GM19328 (cell line): ENCODE results near the gene MTFR1L.

Experiments
- ATAC-seq: cut with Tn5 transposase; IDR thresholded peaks from one replicate; pipeline ENCODE4 v1.9.1; 2021; ENCODE audit warnings: mild to moderate bottlenecking, moderate library complexity; ENCODE audit not compliant: unreplicated experiment

Gene MTFR1L

GRCh38 chr1:25819491-25820246, at the start of gene MTFR1L:
Gene MTFR1L, plus strand, starts transcription at chr1:25819954. Its CDS starts 3,151 bp downstream, at chr1:25823105.
- peak; percentile 82 for ATAC-seq

- no peak for ATAC-seq
Observed at GRCh38 chr1:25770541-25771220, 49.1 kb upstream of the MTFR1L start.

GRCh38 chr1:25771221-25772114, 48.3 kb upstream of the MTFR1L start:
- ATAC-seq, result no peak

DNA sequence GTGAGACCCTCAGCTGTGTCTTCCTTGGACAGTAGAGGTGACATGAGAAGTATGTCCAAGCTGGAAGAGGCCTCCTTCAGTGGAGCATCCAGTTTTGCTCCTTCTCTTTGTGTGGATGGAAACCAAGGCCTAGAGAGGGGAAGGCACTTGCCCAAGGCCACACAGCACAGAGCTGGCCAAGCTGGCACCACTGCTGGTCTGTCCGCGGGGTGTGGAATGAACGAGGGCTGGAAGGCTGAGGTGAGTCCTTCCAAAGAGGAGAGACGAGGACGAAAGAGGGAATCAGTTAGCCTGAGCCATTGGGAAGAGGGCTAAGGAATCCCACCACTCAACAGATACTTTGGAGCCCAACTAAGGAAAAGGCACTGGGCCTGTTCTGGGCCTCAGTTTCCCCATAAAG, 47.6 kb upstream of the MTFR1L start:
- ATAC-seq, result no peak

DNA sequence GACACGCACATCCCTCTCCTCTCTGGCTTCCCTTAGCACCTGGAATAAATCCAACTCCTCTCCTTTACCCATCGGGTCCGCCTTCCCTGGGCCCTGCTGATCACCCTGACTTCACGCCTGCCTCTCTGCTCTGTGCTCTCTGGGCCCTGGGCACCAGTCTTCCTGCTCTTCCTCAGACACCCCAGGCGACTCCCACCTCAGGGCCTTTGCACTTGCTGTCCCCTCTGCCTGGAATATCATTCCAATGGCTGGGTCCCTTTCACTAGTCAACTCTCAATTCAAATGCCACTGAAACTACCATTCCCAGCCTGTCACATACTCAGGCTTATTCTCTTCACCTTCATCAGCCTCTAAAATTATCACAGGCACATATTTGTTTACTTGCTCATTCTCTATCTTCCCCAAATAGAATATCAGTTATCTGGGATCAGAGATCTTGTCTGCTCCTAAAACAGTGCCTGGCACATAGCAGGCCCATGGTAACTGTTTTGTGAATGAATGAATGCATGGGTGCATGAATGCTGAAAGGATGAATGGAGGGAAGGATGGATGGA, 47.0 kb upstream of the MTFR1L start:
- no peak for ATAC-seq

DNA sequence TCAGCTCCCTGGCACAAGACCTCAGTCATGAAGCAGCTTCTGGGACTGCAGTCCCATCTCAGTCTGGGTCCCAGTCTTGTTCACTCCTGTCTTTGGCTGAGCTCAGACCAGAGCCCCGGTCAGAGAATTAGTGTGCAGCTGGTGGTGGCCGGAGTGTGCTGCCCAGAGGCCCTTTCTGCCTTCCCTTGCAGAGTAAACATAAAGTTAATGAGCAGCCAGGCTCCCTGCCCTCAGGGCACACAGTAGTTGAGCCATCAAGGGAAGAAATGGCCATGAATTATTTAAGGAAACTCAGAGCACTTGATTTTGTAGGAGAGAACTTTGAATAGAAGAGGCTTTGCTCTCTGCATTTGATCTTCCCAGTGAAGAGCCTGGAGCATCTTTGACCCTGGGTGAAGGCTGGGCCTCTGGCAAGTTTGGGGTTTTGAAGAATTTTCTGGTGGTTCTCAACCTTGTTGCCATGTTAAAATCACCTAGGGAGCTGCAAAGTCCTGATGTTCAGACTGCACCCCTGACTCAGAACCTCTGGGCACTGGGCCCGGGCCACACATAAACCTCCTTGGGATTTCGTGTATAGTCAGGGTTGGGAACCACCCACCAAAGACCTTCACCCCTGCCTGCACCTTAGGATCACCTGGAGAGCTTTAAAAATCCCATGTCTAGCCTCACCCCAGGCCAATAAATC, 46.2 kb upstream of the MTFR1L start:
- no peak for ATAC-seq

- no peak for ATAC-seq
Observed at GRCh38 chr1:25774206-25774803, 45.4 kb upstream of the MTFR1L start.

GRCh38 chr1:25774921-25775771, 44.6 kb upstream of the MTFR1L start:
- no peak for ATAC-seq

- no peak for ATAC-seq
Observed at GRCh38 chr1:25779388-25779787, 40.4 kb upstream of the MTFR1L start.

- ATAC-seq, result no peak
Observed at GRCh38 chr1:25779894-25780293, 39.9 kb upstream of the MTFR1L start.

DNA sequence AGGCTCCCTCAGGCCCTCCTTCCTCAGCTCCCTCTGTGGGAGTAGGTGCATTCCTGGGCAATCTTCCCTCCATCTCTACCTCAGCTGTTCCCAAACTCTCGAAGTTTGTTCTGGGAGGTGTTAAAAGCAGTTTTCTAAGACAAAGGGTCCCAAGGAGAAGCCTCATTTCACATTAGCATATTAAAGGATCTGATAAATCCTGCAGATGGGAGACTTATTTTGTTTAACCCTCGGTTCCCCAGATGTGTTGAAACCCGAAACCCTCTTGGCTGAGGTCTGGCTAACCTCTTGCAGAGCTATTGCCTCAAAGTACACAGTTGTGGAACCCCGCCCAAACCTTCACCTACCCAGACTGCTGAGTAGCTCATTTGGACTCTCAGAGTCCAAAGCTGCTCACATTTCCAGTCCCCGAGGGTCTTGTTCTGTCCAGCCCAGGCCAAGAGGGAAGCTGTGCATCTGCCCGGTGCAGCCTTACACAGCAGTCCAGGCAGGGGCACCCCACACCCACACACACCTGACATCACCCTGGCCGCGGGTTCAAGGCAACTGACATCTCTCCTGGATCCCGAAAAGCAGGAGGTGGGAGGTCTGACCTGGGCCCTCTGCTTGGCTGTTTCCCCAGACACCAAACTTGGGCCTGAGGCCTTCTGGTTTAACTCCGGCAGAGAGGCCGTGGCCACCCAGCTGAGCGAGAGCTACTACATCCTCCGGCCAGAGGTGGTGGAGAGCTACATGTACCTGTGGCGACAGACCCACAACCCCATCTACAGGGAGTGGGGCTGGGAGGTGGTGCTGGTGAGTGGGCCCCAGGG, 39.2 kb upstream of the MTFR1L start:
- no peak for ATAC-seq

GRCh38 chr1:25781130-25781433, 38.7 kb upstream of the MTFR1L start:
- no peak for ATAC-seq

DNA sequence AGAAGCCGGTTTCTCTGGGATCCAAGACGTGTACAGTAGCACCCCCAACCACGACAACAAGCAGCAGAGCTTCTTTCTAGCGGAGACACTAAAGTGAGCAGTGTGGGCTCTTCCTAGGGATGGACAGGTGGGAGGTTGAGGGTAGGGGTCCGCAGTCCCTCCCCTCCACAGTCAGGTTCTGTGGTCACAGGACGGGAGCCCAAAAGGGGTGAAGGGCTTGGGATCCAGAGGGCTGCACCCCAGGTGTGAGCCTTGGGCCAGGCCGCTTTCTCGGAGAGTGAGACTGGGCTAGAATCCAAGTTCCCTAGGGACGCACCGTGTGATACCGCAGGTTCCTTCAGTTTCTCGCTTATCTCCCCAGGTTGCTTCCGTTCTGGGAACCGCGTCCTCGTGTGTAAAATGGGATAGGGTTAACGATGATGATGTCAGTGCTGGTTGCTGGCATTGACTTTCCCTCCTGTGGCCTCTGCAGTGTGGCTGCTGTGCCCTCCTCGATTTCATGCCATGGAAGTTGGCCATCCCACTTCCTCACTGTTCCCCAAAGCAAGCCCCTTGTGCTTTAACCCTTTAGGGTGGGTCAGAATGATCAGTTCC, 37.0 kb upstream of the MTFR1L start:
- ATAC-seq, result no peak

DNA sequence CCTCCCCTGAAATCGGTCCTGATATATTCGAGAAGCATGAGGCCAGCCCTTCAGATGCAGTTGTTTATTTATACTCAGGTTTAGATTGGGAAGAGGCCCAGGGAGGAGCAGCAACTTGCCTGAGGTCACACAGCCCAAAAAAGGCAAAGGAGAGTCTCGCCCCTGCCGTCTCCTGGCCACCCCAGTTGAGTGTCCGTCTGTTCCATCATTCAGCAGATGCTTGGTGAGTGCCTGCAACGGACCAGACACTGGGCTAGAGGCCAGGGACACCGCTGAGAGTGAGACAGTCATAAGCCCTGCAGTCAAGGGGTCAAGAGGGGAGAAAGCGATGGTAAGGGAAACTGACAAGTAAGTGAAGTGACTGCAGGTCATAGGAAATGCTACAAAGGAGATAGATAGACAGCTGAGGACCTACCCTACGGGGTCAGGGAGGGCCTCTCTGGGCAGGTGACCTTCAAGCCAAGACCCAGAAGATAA, 35.1 kb upstream of the MTFR1L start:
- ATAC-seq, result no peak

DNA sequence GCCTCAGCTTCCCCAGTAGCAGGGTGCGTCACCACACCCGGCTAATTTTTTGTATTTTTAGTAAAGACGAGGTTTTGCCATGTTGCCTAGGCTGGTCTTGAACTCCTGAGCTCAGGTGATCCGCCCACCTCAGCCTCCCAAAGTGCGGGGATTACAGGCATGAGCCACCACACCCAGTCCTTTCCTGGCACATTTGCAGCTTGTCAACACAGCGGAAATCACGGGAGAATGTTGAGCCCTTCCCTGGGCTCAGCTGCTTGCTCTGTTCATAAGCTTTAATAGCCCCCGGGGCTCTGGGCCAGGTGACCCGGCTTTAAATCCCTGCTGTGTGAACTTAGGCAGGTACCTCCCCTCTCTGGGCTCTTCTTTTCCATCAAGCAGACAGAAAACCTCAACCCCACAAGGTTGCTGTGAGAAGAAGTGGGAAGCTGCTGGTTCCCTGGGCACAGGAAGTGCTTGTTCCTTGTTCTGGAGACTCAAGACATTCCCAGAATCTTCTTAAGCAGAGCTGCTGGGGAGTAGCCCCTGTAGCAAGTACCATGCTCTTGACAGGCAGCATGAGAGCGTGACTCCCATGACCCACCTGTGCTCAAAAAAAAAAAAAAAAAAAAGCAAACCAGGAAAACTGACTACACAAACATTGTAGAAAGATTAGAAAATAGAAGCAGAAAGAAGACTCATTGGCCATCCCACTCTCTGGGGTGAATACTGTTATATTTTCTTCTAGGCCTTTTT, 34.3 kb upstream of the MTFR1L start:
- no peak for ATAC-seq

DNA sequence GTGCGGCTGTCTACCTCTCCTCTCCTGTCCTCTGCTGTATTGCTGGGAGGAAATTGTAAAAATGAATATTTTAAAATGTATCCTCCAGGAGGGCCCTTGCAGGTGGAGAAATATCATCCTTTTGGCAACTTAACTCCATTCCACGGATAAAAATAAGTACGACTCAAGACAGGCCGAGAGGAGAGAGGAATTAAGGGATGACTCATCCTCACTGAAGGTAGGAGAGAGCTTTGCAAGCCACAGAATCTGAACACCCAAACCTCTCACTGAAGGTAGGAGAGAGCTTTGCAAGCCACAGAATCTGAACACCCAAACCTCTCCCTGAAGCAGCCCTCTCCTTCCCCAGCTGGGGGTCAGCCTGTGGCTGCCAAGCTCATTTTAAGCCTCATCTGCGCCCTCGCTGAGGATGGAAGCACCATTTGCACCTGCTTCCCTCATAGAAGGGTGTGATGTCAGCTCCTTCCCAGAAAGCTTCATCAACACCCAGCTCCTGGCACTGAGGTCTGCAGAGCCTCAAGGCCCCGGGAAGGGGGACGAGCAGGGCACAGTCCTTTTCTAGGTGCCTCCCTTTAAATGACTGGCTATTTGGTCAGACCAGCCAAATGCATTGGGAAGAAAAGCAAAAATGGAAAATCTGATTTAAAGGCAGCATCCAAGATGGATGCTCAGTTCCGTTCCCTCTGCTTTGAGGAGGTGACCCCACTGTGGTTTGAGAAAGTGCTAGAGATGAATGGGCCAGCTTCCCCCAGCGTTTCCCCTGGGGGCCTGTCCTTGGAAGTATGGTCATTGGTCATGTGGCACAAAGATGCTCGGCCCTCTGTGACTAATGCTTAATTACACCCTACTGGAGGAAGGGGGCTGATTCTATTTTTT, 32.6 kb upstream of the MTFR1L start:
- no peak for ATAC-seq
